Hepatocyte (in vitro differentiated cells): ENCODE data around the gene TBC1D8. TPM values are rescaled to one million over a fixed set of nuclear protein-coding genes. Genes with fewer than 3 reads are reported as not detected.

Experiments
- DNase-seq: peaks from one replicate; pipeline ENCODE4 v3.0.0-alpha.2; 2016; ENCODE audit warnings: low spot score
- H2AFZ ChIP-seq: fragments of 200-600 bp; sonication (generic); 2 replicates; pipeline ENCODE4 v1.6.0; 2016; ENCODE audit warnings: antibody characterized with exemption, mild to moderate bottlenecking
- H3K27ac ChIP-seq: fragments of 200-600 bp; sonication (generic); 2 replicates; pipeline ENCODE4 v1.5.1; 2016; ENCODE audit warnings: mild to moderate bottlenecking
- H3K27me3 ChIP-seq: fragments of 200-600 bp; sonication (generic); 2 replicates; pipeline ENCODE4 v1.6.1; 2016
- H3K36me3 ChIP-seq: fragments of 200-600 bp; sonication (generic); replicated peaks from 2 replicates; pipeline ENCODE4 v1.5.1; 2016; ENCODE audit warnings: low read depth; ENCODE audit not compliant: insufficient read depth
- H3K4me1 ChIP-seq: fragments of 200-600 bp; sonication (generic); 2 replicates; pipeline ENCODE4 v1.5.1; 2016; ENCODE audit warnings: mild to moderate bottlenecking, moderate library complexity; ENCODE audit not compliant: insufficient read depth
- H3K4me2 ChIP-seq: fragments of 200-600 bp; sonication (generic); 2 replicates; pipeline ENCODE4 v1.6.0; 2016
- H3K4me3 ChIP-seq: fragments of 200-600 bp; sonication (generic); 2 replicates; pipeline ENCODE4 v1.5.1; 2016; ENCODE audit warnings: mild to moderate bottlenecking
- H3K79me2 ChIP-seq: fragments of 200-600 bp; sonication (generic); 2 replicates; pipeline ENCODE4 v1.6.0; 2017; ENCODE audit warnings: mild to moderate bottlenecking
- H3K9me2 ChIP-seq: fragments of 200-600 bp; sonication (generic); replicated peaks from 2 replicates; pipeline ENCODE4 v1.6.0; 2017; ENCODE audit warnings: mild to moderate bottlenecking; ENCODE audit not compliant: insufficient read depth
- H3K9me3 ChIP-seq: fragments of 200-600 bp; sonication (generic); 2 replicates; pipeline ENCODE4 v1.5.1; 2016; ENCODE audit warnings: low read depth, mild to moderate bottlenecking
- H4K20me1 ChIP-seq: fragments of 200-600 bp; sonication (generic); 2 replicates; pipeline ENCODE4 v1.6.0; 2016; ENCODE audit warnings: mild to moderate bottlenecking; ENCODE audit not compliant: insufficient read depth, poor library complexity, severe bottlenecking
- EZH2 ChIP-seq: fragments of 200-600 bp; sonication (generic); IDR thresholded peaks from 2 replicates; pipeline ENCODE4 v1.6.1; 2016; ENCODE audit warnings: antibody characterized with exemption, mild to moderate bottlenecking, borderline replicate concordance
- EZH2phosphoT487 ChIP-seq: fragments of 200-600 bp; sonication (generic); IDR thresholded peaks from one replicate; pipeline ENCODE4 v1.6.1; 2018; ENCODE audit warnings: antibody characterized with exemption, mild to moderate bottlenecking, low read depth, moderate library complexity; ENCODE audit not compliant: unreplicated experiment, severe bottlenecking
- WGBS: methylation state at CpG from one replicate; pipeline ENCODE4 v1.1.6; 2016; ENCODE audit warnings: low lambda C conversion rate; ENCODE audit errors: missing lambda C conversion rate; 5-methylcytosine and 5-hydroxymethylcytosine counted together
- polyA plus RNA-seq: library from polyadenylated mRNA; unstranded; fragments of >200 nt; fragmentation: Nextera tagmentation; extraction: Ambion mirVana; gene quantifications from 2 replicates; pipeline ENCODE4 v1.2.1, GENCODE V29; 2016
- total RNA-seq: library from RNA; depleted of rRNA; stranded (reverse); fragments of >200 nt; gene quantifications from 2 replicates; pipeline ENCODE4 v1.2.3, GENCODE V29; 2014
- TF ChIP-seq, protein P1 (sequence below): fragments of 200-600 bp; sonication (generic); IDR thresholded peaks from 2 replicates; pipeline ENCODE4 v1.5.1; 2016; ENCODE audit warnings: antibody characterized with exemption, mild to moderate bottlenecking; ENCODE audit not compliant: poor library complexity

The TBC1D8 gene
- total and polyA plus RNA-seq, 2 experiments from 2014 or later = 10.1 to 15.8 TPM

DNA sequence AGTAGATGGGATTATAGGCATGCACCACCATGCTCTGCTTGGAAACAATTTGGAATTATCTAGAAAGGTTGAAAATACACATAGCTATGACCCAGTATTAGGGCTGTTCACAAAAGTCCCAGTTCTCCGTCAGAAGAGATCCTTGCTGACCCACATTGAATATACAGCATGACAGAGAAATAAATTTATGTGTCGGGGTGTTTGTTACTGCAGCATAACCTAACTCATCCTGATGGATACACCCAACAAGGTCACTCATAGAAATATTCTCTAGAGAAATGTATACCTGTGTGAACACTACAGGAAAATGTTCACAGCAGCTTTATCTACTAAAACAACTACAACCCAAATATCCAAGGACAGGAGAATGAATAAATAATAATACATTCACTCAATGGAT lies 9.0 kb downstream of the TBC1D8 start:
- no peak for DNase-seq
- no peaks in the 10 kb centered on the region for H3K36me3 ChIP-seq
- WGBS = 100% methylated on average over 2 of the region's 2 CpGs
- H3K79me2 ChIP-seq = peaks cover 68% of the 10 kb centered on the region
- no peak overlapping the region for H3K4me2 ChIP-seq
- H3K27me3 ChIP-seq = no peaks in the 10 kb centered on the region
- no peak overlapping the region for H3K4me3 ChIP-seq
- peaks cover 2% of the 10 kb centered on the region for H4K20me1 ChIP-seq
- TF ChIP-seq EZH2phosphoT487 = no peak
- no peak for TF ChIP-seq EZH2
- TF ChIP-seq, protein P1, sequence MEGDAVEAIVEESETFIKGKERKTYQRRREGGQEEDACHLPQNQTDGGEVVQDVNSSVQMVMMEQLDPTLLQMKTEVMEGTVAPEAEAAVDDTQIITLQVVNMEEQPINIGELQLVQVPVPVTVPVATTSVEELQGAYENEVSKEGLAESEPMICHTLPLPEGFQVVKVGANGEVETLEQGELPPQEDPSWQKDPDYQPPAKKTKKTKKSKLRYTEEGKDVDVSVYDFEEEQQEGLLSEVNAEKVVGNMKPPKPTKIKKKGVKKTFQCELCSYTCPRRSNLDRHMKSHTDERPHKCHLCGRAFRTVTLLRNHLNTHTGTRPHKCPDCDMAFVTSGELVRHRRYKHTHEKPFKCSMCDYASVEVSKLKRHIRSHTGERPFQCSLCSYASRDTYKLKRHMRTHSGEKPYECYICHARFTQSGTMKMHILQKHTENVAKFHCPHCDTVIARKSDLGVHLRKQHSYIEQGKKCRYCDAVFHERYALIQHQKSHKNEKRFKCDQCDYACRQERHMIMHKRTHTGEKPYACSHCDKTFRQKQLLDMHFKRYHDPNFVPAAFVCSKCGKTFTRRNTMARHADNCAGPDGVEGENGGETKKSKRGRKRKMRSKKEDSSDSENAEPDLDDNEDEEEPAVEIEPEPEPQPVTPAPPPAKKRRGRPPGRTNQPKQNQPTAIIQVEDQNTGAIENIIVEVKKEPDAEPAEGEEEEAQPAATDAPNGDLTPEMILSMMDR = no peak
- H3K4me1 ChIP-seq = no peaks in the 10 kb centered on the region
- no peak overlapping the region for H3K27ac ChIP-seq
- H3K9me3 ChIP-seq = no peaks in the 10 kb centered on the region
- no peak overlapping the region for H2AFZ ChIP-seq
- H3K9me2 ChIP-seq = no peaks in the 10 kb centered on the region

DNA sequence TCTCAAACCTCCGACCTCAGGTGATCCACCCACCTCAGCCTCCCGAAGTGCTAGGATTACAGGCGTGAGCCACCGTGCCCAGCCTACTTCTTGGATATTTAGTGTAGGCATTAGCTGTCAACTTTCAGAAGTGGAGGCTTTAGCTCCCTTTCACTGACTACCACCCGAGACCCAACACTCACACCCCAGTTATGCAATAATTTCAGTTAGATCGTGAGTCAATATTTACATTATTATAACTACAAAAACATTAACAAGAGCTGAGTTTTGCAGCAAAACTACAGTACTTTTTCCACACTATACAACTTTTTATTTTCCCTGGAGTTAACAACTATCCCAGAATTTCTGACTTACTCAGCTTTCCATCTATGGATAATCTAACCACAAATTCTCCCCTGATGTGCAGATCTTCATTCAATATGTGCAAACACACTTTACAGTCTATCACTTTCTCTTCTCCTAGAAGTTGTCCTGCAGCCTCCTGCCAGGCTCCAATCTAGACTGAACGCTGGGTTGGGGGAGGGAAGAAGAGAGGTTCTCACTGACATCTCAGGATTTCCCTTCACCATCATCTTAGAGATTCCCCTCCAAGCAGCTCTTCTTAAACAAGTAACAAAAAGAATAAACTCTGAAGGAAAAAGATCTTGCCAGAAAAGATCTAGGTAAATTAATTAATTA lies 10.1 kb downstream of the TBC1D8 start:
- Histone ChIP-seq H3K4me1 (no peaks in the 10 kb centered on the region), H2AFZ (no peak overlapping the region), H3K4me3 (no peak overlapping the region), H3K79me2 (peaks cover 65% of the 10 kb centered on the region), H3K27me3 (no peaks in the 10 kb centered on the region), H3K9me2 (no peaks in the 10 kb centered on the region), H3K27ac (no peak overlapping the region), H3K36me3 (no peaks in the 10 kb centered on the region), H3K9me3 (no peaks in the 10 kb centered on the region), H4K20me1 (peaks cover under 1% of the 10 kb centered on the region), H3K4me2 (no peak overlapping the region)
- 76% methylated on average over 7 of the region's 7 CpGs for WGBS
- DNase-seq = no peak
- TF ChIP-seq EZH2phosphoT487 (no peak), EZH2 (no peak)
- TF ChIP-seq, protein P1 = no peak

DNA sequence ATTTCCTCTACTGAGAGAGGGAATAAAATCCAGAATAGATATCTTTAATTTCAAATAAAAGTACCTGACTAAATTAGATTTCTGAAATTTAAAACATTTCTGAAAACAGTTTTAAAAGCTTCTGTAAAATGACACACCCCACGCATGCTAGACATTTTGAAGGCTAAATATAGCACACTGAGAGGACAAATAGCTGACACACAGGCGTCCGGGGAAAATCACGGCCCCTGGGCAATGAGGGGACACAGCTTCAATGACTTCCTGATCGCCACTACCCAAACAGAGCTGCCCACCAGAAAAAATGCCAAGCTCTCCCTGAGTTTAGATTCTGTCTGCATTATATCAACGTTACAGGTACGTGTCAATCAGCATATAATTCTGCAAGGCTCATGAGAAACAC lies 10.9 kb downstream of the TBC1D8 start:
- Histone ChIP-seq H3K9me2 (no peaks in the 10 kb centered on the region), H3K36me3 (no peaks in the 10 kb centered on the region), H3K9me3 (no peaks in the 10 kb centered on the region), H3K4me2 (no peak overlapping the region), H4K20me1 (no peaks in the 10 kb centered on the region), H3K27me3 (no peaks in the 10 kb centered on the region), H2AFZ (no peak overlapping the region), H3K79me2 (peaks cover 68% of the 10 kb centered on the region), H3K4me3 (no peak overlapping the region), H3K27ac (no peak overlapping the region), H3K4me1 (no peaks in the 10 kb centered on the region)
- no peak for TF ChIP-seq EZH2phosphoT487
- TF ChIP-seq, protein P1 = no peak
- 78% methylated on average over 7 of the region's 7 CpGs for WGBS
- DNase-seq = no peak
